Testis (tissue), 2 donors: ENCODE data around the gene BACH2.

ENCODE experiments used
- POLR2A ChIP-seq: fragments of 450-650 bp; IDR thresholded peaks from one replicate; pipeline ENCODE4 v1.6.1; 2017; ENCODE audit warnings: antibody characterized with exemption, mild to moderate bottlenecking, moderate library complexity
- TF ChIP-seq, protein P1 (sequence below), 3 experiments: fragments of 450-650 bp in 2 of 3; fragments of 200-600 bp in 1 of 3; sonication (generic) in 1 of 3; IDR thresholded peaks; one replicate each; pipeline ENCODE4 v1.5.1; 2016 to 2019; ENCODE audit warnings: antibody characterized with exemption in 3 of 3, mild to moderate bottlenecking in 2 of 3, moderate library complexity in 1 of 3

DNA sequence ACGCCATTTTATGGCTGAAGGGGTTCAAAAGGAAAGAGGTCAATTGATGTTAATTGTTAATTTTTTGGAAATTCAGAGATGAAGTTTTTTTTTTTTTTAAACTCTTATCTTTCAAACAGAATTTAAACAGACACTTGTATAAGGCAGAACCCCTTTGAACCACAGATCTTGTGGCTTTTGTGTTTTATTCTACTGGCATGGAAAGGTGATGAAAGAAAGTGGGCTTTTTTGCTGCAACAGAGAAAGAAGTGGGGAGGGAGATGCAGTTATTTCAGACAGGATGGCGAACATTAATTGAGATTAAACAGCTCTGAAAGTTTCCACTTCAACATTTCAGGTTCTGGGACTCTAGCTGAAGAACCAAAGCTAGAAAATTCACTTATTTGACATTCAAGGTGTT is 201.5 kb downstream of the BACH2 start:
- TF ChIP-seq, protein P1, sequence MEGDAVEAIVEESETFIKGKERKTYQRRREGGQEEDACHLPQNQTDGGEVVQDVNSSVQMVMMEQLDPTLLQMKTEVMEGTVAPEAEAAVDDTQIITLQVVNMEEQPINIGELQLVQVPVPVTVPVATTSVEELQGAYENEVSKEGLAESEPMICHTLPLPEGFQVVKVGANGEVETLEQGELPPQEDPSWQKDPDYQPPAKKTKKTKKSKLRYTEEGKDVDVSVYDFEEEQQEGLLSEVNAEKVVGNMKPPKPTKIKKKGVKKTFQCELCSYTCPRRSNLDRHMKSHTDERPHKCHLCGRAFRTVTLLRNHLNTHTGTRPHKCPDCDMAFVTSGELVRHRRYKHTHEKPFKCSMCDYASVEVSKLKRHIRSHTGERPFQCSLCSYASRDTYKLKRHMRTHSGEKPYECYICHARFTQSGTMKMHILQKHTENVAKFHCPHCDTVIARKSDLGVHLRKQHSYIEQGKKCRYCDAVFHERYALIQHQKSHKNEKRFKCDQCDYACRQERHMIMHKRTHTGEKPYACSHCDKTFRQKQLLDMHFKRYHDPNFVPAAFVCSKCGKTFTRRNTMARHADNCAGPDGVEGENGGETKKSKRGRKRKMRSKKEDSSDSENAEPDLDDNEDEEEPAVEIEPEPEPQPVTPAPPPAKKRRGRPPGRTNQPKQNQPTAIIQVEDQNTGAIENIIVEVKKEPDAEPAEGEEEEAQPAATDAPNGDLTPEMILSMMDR (IDR thresholded peaks at IDR 0.05) = no peak
- no peak for TF ChIP-seq POLR2A
